ENCODE results near the gene MIA3. TPM values are rescaled to one million over a fixed set of nuclear protein-coding genes. Genes with fewer than 3 reads are reported as not detected.

Gene MIA3
- total and polyA plus RNA-seq, 2 of the 4 experiments (the other 2 are of a cell fraction) = 35.0 to 45.4 TPM

GRCh38 chr1:222613627-222614026 is 4.3 kb upstream of the MIA3 start:
- no peak overlapping the region for H2BK20ac ChIP-seq (ENCODE audit: low read depth, low read length)
- DNase-seq (no peak), ATAC-seq (ENCODE audit: low read depth) (no peak)
- H3K56ac ChIP-seq (ENCODE audit: extremely low read depth, insufficient read depth, low read length) = no peak overlapping the region
- ChIA-PET POLR2A (ENCODE audit: unreplicated experiment) (no interaction called here), CTCF (no interaction called here)
- H3K18ac ChIP-seq (ENCODE audit: low read depth, low read length) = no peak overlapping the region
- no peak overlapping the region for H3K4me3 ChIP-seq (ENCODE audit: insufficient read depth, low read depth, low read length)
- H3K27me3 ChIP-seq (ENCODE audit: control insufficient read depth, insufficient read depth, low read length) = no peaks in the 10 kb centered on the region
- dilution Hi-C loops (cut with HindIII; ENCODE audit: low sequenced_read_pairs, unreplicated experiment) = no loop called here
- no peak overlapping the region for H3K4ac ChIP-seq (ENCODE audit: low read depth, low read length)
- no peak overlapping the region for H4K5ac ChIP-seq (ENCODE audit: low read depth, low read length)
- WGBS, 2 experiments (ENCODE audit: extremely low coverage in 2 of 2, insufficient read length in 1 of 2) = no CpG with 5 or more reads among the region's 1 CpG
- H3K9me3 ChIP-seq (ENCODE audit: control insufficient read depth, insufficient read depth, low read length) = no peaks in the 10 kb centered on the region
- in situ Hi-C loops (cut with MboI; ENCODE audit: low sequenced_read_pairs) = no loop called here
- H4K8ac ChIP-seq (ENCODE audit: low read depth in 2 of 2, low read length in 2 of 2) = no peak overlapping the region
- H4K91ac ChIP-seq (ENCODE audit: insufficient read depth, low read depth, low read length) = no peak overlapping the region
- no peaks in the 10 kb centered on the region for H4K20me1 ChIP-seq (ENCODE audit: insufficient read depth, low read length)
- H3K14ac ChIP-seq (replicated peaks; ENCODE audit: low read depth, low read length) = no peak overlapping the region
- no peak overlapping the region for H2AK9ac ChIP-seq (replicated peaks; ENCODE audit: low read depth, low read length, poor library complexity)
- no peak overlapping the region for H2BK5ac ChIP-seq (ENCODE audit: low read depth, low read length, poor library complexity, severe bottlenecking)
- no peak overlapping the region for H3K27ac ChIP-seq (ENCODE audit: insufficient read depth, low read length)
- BruUV-seq (replicated peaks) = no TSS peak
- H2AFZ ChIP-seq (replicated peaks; ENCODE audit: low read length, poor library complexity) = no peak overlapping the region
- no peaks in the 10 kb centered on the region for H3K36me3 ChIP-seq (ENCODE audit: control insufficient read depth, insufficient read depth, low read length)
- TF ChIP-seq CEBPB (IDR thresholded peaks at IDR 0.05; ENCODE audit: low read depth, low read length) (no peak), RCOR1 (IDR thresholded peaks at IDR 0.05; ENCODE audit: insufficient replicate concordance, low read length) (no peak), NFE2L2 (IDR thresholded peaks at IDR 0.05; ENCODE audit: low read depth, low read length) (no peak), CTCF (conservative IDR thresholded peaks at IDR 0.05; ENCODE audit: low read depth, low read length) (no peak), BHLHE40 (IDR thresholded peaks at IDR 0.05; ENCODE audit: low read depth, low read length) (no peak), MAZ (IDR thresholded peaks at IDR 0.05; ENCODE audit: borderline replicate concordance, low read depth, low read length) (no peak), ELK1 (IDR thresholded peaks at IDR 0.05; ENCODE audit: borderline replicate concordance, low read depth, low read length) (no peak), FOS (IDR thresholded peaks at IDR 0.05; ENCODE audit: low read depth, low read length) (no peak), MXI1 (IDR thresholded peaks at IDR 0.05; ENCODE audit: borderline replicate concordance, low read depth, low read length) (no peak), RFX5 (IDR thresholded peaks at IDR 0.05; ENCODE audit: low read depth, low read length) (no peak), USF2 (IDR thresholded peaks at IDR 0.05; ENCODE audit: low read depth, low read length) (no peak), RAD21 (IDR thresholded peaks at IDR 0.05; ENCODE audit: low read length) (no peak)
- H2BK120ac ChIP-seq (ENCODE audit: low read depth, low read length) = no peak overlapping the region
- no peak overlapping the region for H3K9ac ChIP-seq (ENCODE audit: low read depth, low read length)
- peaks cover 0 to 4% of the 10 kb centered on the region in 2 experiments; a peak in 2 of 4 replicates for H3K79me1 ChIP-seq (ENCODE audit: low read depth in 1 of 2, low read length in 2 of 2)
- no peak overlapping the region for H2BK15ac ChIP-seq (ENCODE audit: low read depth, low read length)
- no peaks in the 10 kb centered on the region for H3K9me1 ChIP-seq (ENCODE audit: insufficient read depth, low read length)
- no peak overlapping the region for H3K23ac ChIP-seq (ENCODE audit: low read depth, low read length)
- intact Hi-C loops (cut with micrococcal nuclease) = no loop called here
- H3K4me1 ChIP-seq (ENCODE audit: control insufficient read depth, insufficient read depth, low read length) = peaks cover 4% of the 10 kb centered on the region
- H2AK5ac ChIP-seq (ENCODE audit: low read depth, low read length) = no peak overlapping the region
- H3K4me2 ChIP-seq (ENCODE audit: low read depth, low read length) = no peak overlapping the region
